GM23248 (cell line): ENCODE results near the gene POC1A. TPM values are rescaled to one million over a fixed set of nuclear protein-coding genes. Genes with fewer than 3 reads are reported as not detected.

Experiments
- DNase-seq: peaks from one replicate; pipeline ENCODE4 v3.0.0-alpha.2; 2015
- H2AFZ ChIP-seq: fragments of 200-600 bp; sonication (generic); 2 replicates; pipeline ENCODE4 v1.6.1; 2016; ENCODE audit warnings: antibody characterized with exemption
- H3F3A ChIP-seq: fragments of 200-600 bp; sonication (generic); 2 replicates; pipeline ENCODE4 v1.6.1; 2016; ENCODE audit warnings: mild to moderate bottlenecking, antibody characterized with exemption, mixed run types; ENCODE audit not compliant: insufficient read depth
- H3K27ac ChIP-seq: fragments of 200-600 bp; sonication (generic); 2 replicates; pipeline ENCODE4 v1.5.1; 2016; ENCODE audit warnings: mild to moderate bottlenecking
- H3K27me3 ChIP-seq: fragments of 200-600 bp; sonication (generic); replicated peaks from 2 replicates; pipeline ENCODE4 v1.6.1; 2016; ENCODE audit warnings: mild to moderate bottlenecking; ENCODE audit not compliant: insufficient read depth
- H3K36me3 ChIP-seq: fragments of 200-600 bp; sonication (generic); 2 replicates; pipeline ENCODE4 v1.6.1; 2016; ENCODE audit warnings: low read depth, mild to moderate bottlenecking
- H3K4me1 ChIP-seq: fragments of 200-600 bp; sonication (generic); 2 replicates; pipeline ENCODE4 v1.6.1; 2016; ENCODE audit warnings: mild to moderate bottlenecking; ENCODE audit not compliant: insufficient read depth
- H3K4me2 ChIP-seq: fragments of 200-600 bp; sonication (generic); one replicate; pipeline ENCODE4 v1.6.1; 2016; ENCODE audit warnings: mild to moderate bottlenecking; ENCODE audit not compliant: unreplicated experiment
- H3K4me3 ChIP-seq: fragments of 200-600 bp; sonication (generic); 2 replicates; pipeline ENCODE4 v1.5.1; 2016; ENCODE audit warnings: mild to moderate bottlenecking
- H3K79me2 ChIP-seq: fragments of 200-600 bp; sonication (generic); 2 replicates; pipeline ENCODE4 v1.6.1; 2016; ENCODE audit warnings: mild to moderate bottlenecking; ENCODE audit not compliant: insufficient read depth
- H3K9ac ChIP-seq: fragments of 200-600 bp; sonication (generic); 2 replicates; pipeline ENCODE4 v1.6.1; 2016; ENCODE audit warnings: mild to moderate bottlenecking
- H3K9me2 ChIP-seq: fragments of 200-600 bp; sonication (generic); 2 replicates; pipeline ENCODE4 v1.6.1; 2016; ENCODE audit warnings: mixed run types, mild to moderate bottlenecking, moderate library complexity; ENCODE audit not compliant: insufficient read depth
- H3K9me3 ChIP-seq: fragments of 200-600 bp; sonication (generic); one replicate; pipeline ENCODE4 v1.6.1; 2017; ENCODE audit warnings: low read depth
- H4K20me1 ChIP-seq: fragments of 200-600 bp; sonication (generic); 2 replicates; pipeline ENCODE4 v1.6.0; 2016; ENCODE audit not compliant: insufficient read depth
- EZH2 ChIP-seq: fragments of 200-600 bp; sonication (generic); IDR thresholded peaks from 2 replicates; pipeline ENCODE4 v1.6.1; 2018; ENCODE audit warnings: antibody characterized with exemption, mild to moderate bottlenecking; ENCODE audit not compliant: insufficient read depth, poor library complexity, severe bottlenecking
- EZH2phosphoT487 ChIP-seq: fragments of 200-600 bp; sonication (generic); IDR thresholded peaks from 2 replicates; pipeline ENCODE4 v1.6.1; 2018; ENCODE audit warnings: antibody characterized with exemption, moderate library complexity, mild to moderate bottlenecking, low read depth; ENCODE audit not compliant: insufficient read depth
- WGBS, 2 experiments: methylation state at CpG; one replicate each; pipeline ENCODE4 v1.1.6; 2015 to 2017; ENCODE audit warnings: low lambda C conversion rate in 2 of 2, low coverage in 1 of 2; ENCODE audit errors: missing lambda C conversion rate in 2 of 2; 5-methylcytosine and 5-hydroxymethylcytosine counted together
- in situ Hi-C: fragments of 300-500 bp; cut with MboI; formaldehyde crosslinking; loops from 2 replicates; pipeline ENCODE4 v1.15.0; 2020
- polyA plus RNA-seq: library from polyadenylated mRNA; unstranded; fragments of >200 nt; fragmentation: Nextera tagmentation; extraction: Ambion mirVana; gene quantifications from 2 replicates; pipeline ENCODE4 v1.2.1, GENCODE V29; 2016
- total RNA-seq: library from RNA; depleted of rRNA; stranded (reverse); fragments of >200 nt; shearing (Covaris generic); gene quantifications from 2 replicates; pipeline ENCODE4 v1.2.3, GENCODE V29; 2014; rRNA removed

Gene POC1A
- total and polyA plus RNA-seq, 2 experiments from 2014 or later, result 5.2 to 11.0 TPM

GRCh38 chr3:52025453-52025852 is 128.8 kb downstream of the POC1A start:
- Histone ChIP-seq H3K36me3 (no peaks in the 10 kb centered on the region), H4K20me1 (no peaks in the 10 kb centered on the region), H3K9me3 (no peaks in the 10 kb centered on the region), H3K4me1 (peaks cover 4% of the 10 kb centered on the region; the same call in 1 of the 2 replicates), H3K4me3 (no peak overlapping the region), H3K9me2 (no peaks in the 10 kb centered on the region), H3K4me2 (no peak overlapping the region), H2AFZ (no peak overlapping the region), H3K9ac (no peak overlapping the region), H3F3A (no peaks in the 10 kb centered on the region), H3K79me2 (no peaks in the 10 kb centered on the region), H3K27me3 (no peaks in the 10 kb centered on the region), H3K27ac (no peak overlapping the region)
- TF ChIP-seq EZH2phosphoT487 (no peak), EZH2 (no peak)
- WGBS, 2 experiments, result 80 to 91% methylated on average over 7 of the region's 7 CpGs
- no peak for DNase-seq
- in situ Hi-C loops, result no loop called here

Other genes with a start within 250 kb of the POC1A start
- gene RRP9, start 212.5 kb downstream of the POC1A start, total RNA-seq, result 21.6 and 27.5 TPM in 2 replicates
- 24.6 and 28.4 TPM in 2 replicates for gene RRP9, start 212.5 kb downstream of the POC1A start, polyA plus RNA-seq
- gene PARP3, start 212.1 kb downstream of the POC1A start, total RNA-seq, result 80.4 and 118 TPM in 2 replicates
- 60.4 and 64.0 TPM in 2 replicates for gene PARP3, start 212.1 kb downstream of the POC1A start, polyA plus RNA-seq
- gene GPR62, start 199.0 kb downstream of the POC1A start, total RNA-seq, result not detected in 2 replicates
- gene GPR62, start 199.0 kb downstream of the POC1A start, polyA plus RNA-seq, result 0.09 TPM in 1 of 2 replicates, not detected in the other
- gene PCBP4, start 187.0 kb downstream of the POC1A start, total RNA-seq, result 71.2 and 91.2 TPM in 2 replicates
- gene PCBP4, start 187.0 kb downstream of the POC1A start, polyA plus RNA-seq, result 40.4 and 45.0 TPM in 2 replicates
- 60.3 and 60.4 TPM in 2 replicates for gene ABHD14B, start 180.4 kb downstream of the POC1A start, total RNA-seq
- 64.9 and 70.9 TPM in 2 replicates for gene ABHD14B, start 180.4 kb downstream of the POC1A start, polyA plus RNA-seq
- gene ABHD14A, start 179.4 kb downstream of the POC1A start, total RNA-seq, result 33.1 and 37.9 TPM in 2 replicates
- gene ABHD14A, start 179.4 kb downstream of the POC1A start, polyA plus RNA-seq, result 33.0 and 35.5 TPM in 2 replicates
- gene ACY1, start 170.9 kb downstream of the POC1A start, total RNA-seq, result 66.6 and 73.6 TPM in 2 replicates
- 35.8 and 38.1 TPM in 2 replicates for gene ACY1, start 170.9 kb downstream of the POC1A start, polyA plus RNA-seq
- gene RPL29, start 158.5 kb downstream of the POC1A start, total RNA-seq, result 965 and 1,164 TPM in 2 replicates
- 665 and 690 TPM in 2 replicates for gene RPL29, start 158.5 kb downstream of the POC1A start, polyA plus RNA-seq
- 12.4 and 17.7 TPM in 2 replicates for gene DUSP7, start 97.9 kb downstream of the POC1A start, total RNA-seq
- 5.1 and 5.8 TPM in 2 replicates for gene DUSP7, start 97.9 kb downstream of the POC1A start, polyA plus RNA-seq
- 21.2 and 33.9 TPM in 2 replicates for gene ALAS1, start 43.7 kb upstream of the POC1A start, total RNA-seq
- gene ALAS1, start 43.7 kb upstream of the POC1A start, polyA plus RNA-seq, result 30.4 and 31.0 TPM in 2 replicates
- gene TLR9, start 71.2 kb upstream of the POC1A start, total RNA-seq, result not detected in 2 replicates
- 0.11 TPM in 1 of 2 replicates, not detected in the other for gene TLR9, start 71.2 kb upstream of the POC1A start, polyA plus RNA-seq
- gene TWF2, start 84.7 kb upstream of the POC1A start, total RNA-seq, result 124 and 137 TPM in 2 replicates
- 95.1 and 105 TPM in 2 replicates for gene TWF2, start 84.7 kb upstream of the POC1A start, polyA plus RNA-seq
- 26.7 and 35.7 TPM in 2 replicates for gene PPM1M, start 91.3 kb upstream of the POC1A start, total RNA-seq
- 19.3 and 21.6 TPM in 2 replicates for gene PPM1M, start 91.3 kb upstream of the POC1A start, polyA plus RNA-seq
- 45.3 and 56.1 TPM in 2 replicates for gene WDR82, start 124.2 kb upstream of the POC1A start, total RNA-seq
- gene WDR82, start 124.2 kb upstream of the POC1A start, polyA plus RNA-seq, result 16.1 and 18.7 TPM in 2 replicates
- gene GLYCTK, start 133.4 kb upstream of the POC1A start, total RNA-seq, result 4.9 and 10.0 TPM in 2 replicates
- gene GLYCTK, start 133.4 kb upstream of the POC1A start, polyA plus RNA-seq, result 2.5 and 2.7 TPM in 2 replicates
- 4.0 and 7.0 TPM in 2 replicates for gene DNAH1, start 161.9 kb upstream of the POC1A start, total RNA-seq
- 0.81 and 0.89 TPM in 2 replicates for gene DNAH1, start 161.9 kb upstream of the POC1A start, polyA plus RNA-seq